Measurements from ENCODE around the gene MEF2A.
"Not testable (repeated sequence)": the region's sequence is repeated elsewhere in the genome, so short reads cannot be mapped to it uniquely, and the experiment has no call there.

MEF2A gene

DNA sequence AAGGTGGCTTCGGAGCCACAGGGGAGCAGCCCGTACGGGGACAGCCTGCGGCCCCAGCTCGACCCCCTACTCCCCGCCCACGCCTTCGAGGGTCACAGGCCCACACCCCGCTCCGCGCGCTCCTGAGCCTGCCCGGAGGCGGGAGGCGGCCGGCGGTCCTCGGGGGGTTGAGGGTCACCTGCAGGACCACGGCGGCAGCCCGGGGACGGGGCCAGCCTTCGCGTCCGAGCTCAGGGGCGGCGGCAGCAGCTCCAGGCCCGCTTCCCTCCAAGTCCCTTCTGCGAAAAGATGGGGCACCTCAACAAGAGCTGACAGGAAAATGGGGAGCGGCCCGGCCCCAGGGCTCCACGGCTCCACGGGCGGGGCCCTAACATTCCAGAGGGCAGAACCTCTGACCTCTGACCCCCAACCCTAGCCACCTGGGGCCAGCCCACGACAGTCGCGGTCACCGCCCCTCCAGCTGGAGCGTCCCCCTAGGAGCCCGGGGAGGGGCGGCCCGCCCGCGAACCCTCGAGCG lies 167.0 kb downstream of the MEF2A start:
- DNase-seq, result no peak

DNA sequence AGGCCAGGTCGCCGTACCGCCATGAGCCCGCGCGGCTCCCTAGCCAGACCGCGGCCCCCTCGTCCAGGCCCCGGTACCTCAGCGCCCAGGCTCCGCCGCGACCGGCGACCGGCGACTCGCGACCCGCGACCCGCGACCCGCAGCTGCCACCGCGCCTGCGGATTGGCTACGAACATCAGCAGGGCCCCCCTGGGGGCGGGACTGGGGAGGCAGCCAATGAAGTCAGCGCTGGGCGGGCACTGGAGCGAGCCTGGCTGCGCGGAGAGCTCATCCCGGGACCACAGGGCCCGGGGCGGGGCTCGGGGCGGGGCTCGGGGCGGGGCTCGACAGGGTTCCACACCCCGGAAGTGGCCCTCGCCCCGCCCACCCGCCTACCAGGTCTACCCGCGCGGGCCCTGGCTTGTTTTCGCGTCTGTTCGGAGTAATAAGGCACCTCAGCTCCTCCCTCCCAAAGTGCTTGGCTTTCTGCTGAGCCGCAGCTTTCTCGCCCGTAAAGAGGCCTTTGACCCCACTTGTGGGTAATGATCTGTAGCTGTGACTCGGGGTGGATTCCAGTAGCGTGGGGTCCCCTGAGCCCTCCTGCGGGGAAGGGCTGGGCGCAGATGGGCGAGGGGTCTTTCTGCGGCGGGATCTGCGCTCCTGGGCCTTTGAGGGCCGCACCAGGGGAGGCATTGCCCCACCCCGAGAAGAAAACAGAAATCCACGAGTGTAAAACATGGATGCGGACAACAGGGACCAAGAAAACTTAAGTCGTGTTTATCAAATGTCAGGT lies 167.7 kb downstream of the MEF2A start, which contains the start of gene LYSMD4:
Gene LYSMD4, minus strand, starts transcription at position 170 of the 772 bp plus-strand sequence. CDS start 1,438 bp downstream, outside the sequence.
- peak; percentile 95 for DNase-seq

DNA sequence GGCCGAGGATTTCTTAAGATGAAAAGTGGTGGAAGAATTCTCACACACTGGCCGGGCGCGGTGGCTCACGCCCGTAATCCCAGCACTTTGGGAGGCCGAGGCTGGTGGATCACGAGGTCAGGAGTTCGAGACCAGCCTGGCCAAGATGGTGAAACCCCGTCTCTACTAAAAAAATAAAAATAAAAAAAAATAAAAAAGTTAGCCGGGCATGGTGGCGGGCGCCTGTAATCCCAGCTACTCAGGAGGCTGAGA lies 168.2 kb downstream of the MEF2A start:
- not testable (repeated sequence) for DNase-seq

DNA sequence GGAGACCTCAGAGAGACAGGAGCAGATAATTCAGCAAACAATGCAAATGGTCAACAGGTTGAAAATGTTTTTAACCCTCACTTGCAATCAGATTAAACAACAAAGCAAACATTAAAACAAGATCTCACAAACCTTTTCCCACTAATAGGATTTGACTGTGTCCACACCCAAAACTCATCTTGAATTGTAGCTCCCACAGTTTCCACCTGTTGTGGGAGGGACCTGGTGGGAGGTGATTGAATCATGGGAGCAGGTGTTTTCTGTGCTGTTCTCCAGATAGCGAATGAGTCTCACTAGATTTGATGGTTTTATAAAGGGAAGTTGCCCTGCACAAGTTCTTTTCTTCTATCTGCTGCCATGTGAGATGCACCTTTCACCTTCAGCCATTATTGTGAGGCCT lies 168.8 kb downstream of the MEF2A start:
- DNase-seq, result peak in 1 of 2 experiments; percentile 8

DNA sequence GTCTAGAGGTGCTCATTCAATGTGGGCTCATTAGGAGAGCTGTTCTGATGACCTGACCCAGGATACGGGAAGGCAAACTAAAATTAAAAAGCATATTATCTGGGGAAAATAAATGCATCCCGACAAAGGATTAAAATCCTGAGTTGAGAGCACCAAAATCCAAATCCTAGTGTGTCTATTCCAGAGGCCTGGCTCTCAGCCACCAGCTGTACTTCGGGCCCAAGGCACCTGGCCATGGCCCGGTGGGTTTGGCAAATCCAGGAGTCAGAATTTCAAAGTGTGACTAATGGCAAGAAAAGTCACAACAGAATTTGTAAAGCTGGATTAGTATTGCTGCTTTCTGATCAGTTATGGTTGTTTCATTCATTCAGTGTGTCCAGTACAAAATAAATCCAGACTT lies 170.1 kb downstream of the MEF2A start:
- no peak for DNase-seq

DNA sequence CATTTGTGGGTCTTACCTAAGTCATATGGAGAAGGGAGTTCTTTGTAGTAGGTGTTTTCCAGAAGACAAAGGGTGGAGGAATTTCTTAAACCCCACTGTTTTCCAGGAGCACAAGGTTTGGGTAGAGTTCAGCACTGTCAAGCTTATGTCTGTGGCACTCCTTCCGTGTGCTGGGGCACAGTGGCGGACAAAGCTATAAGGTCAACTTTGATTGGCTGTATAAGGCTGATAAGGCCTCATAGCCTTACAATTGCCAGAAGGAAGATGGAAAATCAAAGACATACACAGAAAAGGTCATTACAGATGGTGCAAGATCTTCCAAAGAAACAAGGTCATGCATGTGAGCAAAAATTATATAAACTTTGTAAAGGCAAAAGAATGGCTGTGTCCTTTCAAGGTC lies 170.9 kb downstream of the MEF2A start:
- no peak for DNase-seq

DNA sequence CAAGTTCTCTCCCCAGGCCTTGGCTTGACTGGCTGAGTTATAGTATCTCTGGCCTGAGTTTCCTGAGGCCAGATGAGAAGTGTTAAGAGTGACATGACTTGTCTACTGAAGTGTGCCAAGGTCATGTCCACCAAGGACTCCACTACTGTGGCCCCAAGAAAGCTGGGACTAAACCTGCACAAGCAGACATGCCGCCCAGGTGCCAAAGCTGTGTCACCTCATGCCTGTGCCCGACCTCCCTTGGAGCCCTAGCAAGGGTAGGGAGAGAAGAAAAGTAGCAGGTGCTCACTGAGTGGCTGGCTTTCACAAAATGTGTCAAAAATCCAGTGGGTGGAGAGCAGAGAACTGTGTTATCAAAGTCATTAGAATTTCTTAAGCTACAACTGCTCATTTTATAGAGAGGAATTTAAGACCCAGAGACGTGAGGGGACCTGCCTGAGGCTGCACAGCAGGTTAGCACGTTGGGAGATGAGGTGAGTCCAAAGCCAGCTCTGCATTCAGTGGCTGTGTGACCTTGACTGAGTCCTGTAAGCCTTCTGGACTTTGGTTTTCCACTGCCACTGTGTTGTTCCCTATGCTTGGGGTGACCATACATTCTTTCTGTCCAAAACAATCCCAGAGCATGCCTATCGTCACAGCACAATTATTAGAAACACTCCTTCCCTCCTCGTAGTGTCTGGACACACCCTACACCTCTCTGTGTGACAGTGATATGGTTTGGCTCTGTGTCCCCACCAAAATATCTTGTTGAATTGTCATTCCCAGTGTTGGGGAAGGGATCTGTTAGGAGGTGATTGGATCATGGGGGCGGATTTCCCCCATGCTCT lies 172.4 kb downstream of the MEF2A start:
- DNase-seq, result no peak

DNA sequence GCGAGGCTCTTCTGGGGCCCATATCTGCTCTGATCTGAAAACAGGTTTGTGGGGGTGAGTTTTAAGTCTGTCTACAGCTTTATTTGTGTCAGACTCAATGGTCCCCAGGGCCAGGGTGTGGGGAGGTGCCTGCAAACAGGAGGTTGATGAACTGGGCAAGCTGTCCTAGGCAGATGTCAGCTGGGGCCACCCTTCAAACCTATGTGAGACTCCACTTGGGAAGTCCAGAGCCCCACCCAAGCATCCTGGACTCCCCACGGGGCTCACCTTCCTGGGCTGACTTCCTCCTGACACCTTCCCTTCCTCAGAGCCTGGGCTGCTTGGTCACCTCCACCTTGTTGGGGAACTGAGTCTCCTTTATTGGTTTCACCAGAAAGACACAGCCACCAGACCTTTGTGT lies 176.1 kb downstream of the MEF2A start:
- DNase-seq, result no peak

DNA sequence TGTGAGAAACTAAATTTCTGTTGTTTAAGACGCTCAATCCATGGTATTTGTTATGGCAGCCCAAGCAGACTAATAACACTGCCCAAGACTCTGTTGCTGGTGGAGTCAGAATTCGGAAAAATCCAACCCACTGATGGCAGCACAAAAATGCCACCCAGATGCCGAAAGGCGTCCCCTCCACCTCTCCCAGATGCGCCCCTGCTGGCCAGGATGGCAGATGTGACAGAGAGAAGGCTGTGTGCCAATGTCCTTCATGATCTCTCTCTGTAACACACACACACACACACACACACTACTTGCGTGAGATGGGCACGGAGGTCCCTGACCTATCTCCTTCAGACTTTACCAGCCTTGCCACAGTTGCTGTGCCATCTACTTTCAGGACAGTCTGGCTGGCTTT lies 178.4 kb downstream of the MEF2A start:
- DNase-seq, result no peak

DNA sequence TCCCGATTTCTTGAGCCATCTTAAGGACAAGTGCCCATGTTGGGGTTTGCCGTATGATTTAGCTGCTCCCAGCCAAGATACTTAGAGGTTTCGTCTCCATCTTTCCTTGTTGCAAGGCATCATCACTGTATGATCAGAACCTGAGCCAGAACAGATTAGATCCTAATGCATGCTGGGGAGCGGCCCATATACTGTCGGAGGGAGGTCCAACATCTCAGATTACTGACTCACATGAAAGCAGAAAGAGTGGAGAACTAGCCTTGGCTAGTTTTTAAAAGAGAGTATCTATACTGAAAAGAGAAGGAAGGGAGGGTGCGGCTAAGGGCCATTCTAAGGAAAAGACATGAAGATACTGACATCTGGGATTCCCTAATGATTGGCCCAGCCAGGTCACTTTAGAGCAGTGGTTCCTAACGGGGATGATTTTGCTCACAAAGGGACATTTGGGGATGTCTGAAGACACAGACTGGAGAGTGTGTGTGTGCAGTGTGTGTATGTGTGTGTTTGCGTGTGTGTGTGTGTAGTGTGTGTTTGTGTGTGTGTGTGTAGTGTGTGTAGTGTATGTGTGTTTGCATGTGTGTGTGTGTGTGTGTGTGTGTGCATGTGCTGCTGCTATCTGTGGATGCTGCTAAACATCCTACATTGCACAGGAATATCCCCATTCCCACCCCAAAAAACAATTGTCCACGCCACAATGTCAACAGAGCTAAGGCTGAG lies 179.7 kb downstream of the MEF2A start:
- no peak for DNase-seq

DNA sequence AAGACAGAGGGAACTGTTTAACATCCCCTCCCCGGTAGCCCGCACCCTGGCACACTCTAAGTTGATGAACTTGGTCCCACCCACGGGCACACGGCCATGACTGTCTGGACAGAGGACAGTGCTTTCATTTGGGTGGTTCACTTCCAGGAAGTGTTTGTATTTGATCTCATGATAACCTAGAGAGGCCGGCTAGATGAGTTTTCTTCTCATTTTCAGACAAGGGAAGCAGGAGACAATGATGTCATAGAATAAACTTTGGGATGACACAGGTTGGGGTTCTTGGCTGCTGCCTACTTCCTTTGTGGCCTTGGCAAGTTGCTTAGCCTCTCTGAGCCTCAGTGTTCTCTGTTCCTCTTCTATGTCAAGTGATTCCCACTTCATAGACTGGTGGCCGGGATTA lies 183.6 kb downstream of the MEF2A start:
- DNase-seq, result no peak

DNA sequence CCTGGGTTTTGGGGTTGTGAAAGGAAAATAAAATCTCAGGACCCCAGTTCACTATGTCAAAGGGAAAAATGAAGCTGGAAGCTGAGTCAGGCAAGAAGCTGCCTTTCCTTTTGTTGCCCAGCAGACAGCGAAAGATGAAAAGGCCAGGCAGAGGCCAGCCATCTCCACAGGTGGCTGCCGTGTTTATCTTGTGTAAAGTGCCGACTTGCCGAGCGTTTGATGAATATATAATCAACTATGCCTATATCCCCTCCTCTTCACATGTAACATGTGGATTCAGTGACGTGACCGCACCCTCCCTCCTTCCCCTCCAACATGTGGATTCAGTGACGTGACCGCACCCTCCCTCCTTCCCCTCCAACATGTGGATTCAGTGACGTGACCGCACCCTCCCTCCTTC lies 184.5 kb downstream of the MEF2A start:
- DNase-seq, result not testable (repeated sequence)

DNA sequence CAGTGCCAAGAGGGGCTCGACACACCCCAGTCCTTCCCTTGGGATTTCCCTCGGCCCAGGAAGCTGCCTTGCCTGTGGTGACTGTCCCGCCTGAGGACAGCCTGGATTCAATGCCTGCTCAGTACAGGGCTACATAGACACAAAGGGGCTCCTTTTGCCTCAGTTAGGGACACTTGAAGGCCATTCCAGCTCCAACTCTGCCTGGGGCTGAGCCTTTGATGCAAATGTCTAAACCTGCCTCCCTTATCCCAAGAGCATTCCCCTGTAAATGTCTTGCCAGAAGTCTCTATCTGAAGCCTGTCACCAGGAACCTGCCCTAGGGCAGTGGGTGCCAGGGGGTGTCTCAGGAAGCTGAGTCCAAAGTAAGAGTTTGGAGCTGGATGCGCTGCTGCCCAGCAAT lies 186.8 kb downstream of the MEF2A start:
- no peak for DNase-seq

DNA sequence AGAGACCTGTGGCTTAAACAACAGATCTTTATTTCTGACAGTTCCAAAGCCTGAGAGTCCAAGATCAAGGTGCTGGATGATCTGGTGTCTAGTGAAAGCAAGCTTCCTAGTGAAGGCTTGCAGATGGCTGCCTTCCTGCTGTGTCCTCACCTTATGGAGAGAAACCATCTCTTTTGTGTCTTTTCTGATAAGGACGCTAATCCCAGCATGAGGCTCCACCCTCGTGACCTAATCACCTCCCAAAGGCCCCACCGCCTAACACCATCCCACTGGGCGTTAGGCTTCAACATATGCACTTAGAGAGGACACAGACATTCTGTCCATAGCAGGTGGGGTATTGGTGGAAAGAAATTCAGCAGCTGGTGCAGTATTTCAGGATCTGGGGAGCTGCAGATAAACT lies 187.3 kb downstream of the MEF2A start:
- no peak for DNase-seq

DNA sequence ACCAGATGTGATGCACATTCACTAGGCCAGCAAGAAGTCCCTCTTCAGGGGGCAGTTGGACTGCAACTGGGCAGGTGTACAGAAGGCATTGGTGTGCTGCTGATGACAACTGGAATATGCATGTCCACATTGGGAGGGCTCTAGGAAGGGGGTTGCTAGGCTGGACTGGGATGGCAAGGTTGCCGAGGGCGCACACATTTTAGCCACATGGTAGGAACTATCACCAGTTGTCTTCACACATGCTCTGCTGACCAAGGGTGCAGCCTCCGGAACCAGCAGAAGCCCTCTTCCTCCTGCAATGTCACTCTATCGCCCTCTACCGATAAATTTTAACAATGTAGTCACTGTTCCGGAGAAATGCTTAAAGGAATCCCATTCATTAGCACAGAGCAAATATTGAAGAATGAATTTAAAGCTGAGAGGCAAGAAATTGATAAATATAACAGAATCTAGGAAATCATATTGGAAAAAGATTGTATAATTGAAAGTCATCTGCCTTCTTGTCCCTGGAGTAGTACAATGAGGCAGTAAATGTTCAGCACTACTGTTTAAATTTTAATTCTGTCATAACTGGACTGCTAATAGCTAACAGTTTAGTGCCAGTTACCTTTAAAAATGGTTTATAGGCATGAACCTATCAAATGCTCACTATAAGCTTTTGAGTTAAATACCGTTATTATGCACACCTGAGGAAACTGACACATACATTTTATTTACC lies 190.1 kb downstream of the MEF2A start:
- DNase-seq, result peak; percentile 62 to 66

DNA sequence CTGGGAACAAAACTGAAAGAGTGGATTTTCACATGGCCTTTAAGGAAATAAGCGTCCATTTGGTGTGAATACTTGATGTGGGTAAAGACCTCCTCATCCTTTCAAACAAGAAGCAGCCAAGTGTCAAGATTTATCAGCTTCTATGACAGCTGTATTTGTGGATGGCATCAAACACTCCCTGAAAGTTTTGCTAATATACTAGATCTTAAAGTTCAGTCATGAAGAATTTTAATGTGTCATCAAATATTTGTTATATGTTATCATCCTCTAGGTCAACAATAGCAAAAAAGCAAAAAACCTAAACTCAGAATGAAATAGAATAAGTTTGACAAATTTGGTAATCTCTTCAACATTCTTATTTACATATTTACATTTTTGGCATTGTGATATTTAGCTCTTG lies 196.5 kb downstream of the MEF2A start:
- DNase-seq, result no peak

DNA sequence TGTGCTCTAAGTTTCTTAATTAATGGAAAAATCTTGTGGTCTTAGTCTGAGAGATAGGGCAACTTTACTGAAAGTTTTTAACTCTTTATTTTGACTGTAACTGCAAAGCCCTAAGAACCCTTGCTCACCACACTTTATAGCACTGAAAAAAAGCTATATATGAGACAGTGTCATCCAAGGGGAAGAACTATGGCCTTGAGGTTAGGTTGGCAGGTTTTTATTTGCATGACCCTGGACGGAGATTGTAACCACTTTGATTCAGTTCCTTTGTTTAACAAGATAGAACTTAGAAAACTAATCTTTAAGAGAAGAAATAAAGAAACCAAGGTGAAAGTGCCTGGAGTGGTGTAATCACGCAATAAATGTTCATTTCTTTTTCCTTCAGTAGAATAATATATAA lies 198.0 kb downstream of the MEF2A start:
- no peak for DNase-seq

DNA sequence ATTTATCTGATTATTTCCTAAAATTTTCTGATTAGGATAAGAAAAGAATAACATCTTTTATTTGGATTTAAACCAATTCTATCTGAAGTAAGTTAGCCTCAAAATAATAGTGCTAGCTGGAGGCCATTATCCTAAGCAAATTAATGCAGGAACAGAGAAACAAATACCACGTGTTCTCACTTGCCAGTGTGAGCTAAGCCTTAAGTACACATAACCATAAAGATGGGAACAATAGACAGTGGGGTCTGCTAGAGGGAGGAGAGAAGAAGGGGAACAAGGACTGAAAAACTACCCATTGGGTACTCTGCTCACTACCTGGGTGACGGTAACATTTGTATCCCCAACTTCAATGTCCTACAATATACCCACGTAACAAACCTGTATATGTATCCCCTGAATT lies 198.7 kb downstream of the MEF2A start:
- peak in 1 of 2 experiments; percentile 43 for DNase-seq

Data from NCI-H2081 (cell line).